NCI-H2107 treated with DMSO at 0.1 percent for 48 hours (cell line): ENCODE results near the gene KRTAP16-1.
A peak's percentile ranks its signal among the peaks of the same experiment; 100 is the strongest.
"Not testable (repeated sequence)": the region's sequence is repeated elsewhere in the genome, so short reads cannot be mapped to it uniquely, and the experiment has no call there.

Source experiments
- DNase-seq: peaks from one replicate; lab custom pipeline; 2025; ENCODE audit not compliant: unreplicated experiment; lab: John Stamatoyannopoulos, UW

Gene KRTAP16-1, protein sequence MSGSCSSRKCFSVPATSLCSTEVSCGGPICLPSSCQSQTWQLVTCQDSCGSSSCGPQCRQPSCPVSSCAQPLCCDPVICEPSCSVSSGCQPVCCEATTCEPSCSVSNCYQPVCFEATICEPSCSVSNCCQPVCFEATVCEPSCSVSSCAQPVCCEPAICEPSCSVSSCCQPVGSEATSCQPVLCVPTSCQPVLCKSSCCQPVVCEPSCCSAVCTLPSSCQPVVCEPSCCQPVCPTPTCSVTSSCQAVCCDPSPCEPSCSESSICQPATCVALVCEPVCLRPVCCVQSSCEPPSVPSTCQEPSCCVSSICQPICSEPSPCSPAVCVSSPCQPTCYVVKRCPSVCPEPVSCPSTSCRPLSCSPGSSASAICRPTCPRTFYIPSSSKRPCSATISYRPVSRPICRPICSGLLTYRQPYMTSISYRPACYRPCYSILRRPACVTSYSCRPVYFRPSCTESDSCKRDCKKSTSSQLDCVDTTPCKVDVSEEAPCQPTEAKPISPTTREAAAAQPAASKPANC

DNA sequence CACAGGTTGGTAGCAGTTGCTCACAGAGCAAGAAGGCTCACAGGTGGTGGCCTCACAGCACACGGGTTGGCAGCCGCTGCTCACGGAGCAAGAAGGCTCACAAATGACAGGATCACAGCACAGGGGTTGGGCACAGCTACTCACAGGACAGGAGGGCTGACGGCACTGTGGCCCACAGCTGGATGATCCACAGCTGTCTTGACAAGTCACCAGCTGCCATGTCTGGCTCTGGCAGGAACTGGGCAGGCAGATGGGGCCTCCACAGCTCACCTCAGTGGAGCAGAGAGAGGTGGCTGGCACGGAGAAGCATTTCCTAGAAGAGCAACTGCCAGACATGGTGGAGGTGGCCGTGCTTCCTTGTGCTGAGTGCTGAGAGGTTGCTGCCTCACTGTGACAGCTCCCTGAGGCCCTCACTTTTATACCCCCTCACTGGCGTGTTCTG is at the start of gene KRTAP16-1:
TSS of gene KRTAP16-1 (minus strand) at position 392 of the 442 bp plus-strand sequence. CDS start at position 336, 56 bp downstream.
- DNase-seq = no peak

DNA sequence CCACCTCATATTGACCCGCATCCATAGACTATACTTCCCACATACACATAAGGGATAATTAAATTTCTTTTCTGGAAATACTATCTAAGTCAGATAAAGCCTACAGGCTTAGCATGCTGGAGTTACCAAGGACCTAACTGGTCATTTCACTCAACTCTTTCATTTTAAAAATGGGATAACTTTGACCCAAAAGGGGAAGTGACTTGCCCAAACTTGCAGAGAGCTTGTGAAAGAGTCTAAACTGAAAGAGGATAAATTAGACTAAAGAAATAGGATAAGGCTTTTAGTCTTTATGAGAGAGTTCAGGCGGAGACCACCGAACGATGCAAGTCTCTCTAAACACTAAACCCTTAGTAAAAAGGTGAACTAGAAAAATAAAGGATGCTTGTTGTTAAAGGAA is 45.4 kb upstream of the KRTAP16-1 start:
- no peak for DNase-seq

DNA sequence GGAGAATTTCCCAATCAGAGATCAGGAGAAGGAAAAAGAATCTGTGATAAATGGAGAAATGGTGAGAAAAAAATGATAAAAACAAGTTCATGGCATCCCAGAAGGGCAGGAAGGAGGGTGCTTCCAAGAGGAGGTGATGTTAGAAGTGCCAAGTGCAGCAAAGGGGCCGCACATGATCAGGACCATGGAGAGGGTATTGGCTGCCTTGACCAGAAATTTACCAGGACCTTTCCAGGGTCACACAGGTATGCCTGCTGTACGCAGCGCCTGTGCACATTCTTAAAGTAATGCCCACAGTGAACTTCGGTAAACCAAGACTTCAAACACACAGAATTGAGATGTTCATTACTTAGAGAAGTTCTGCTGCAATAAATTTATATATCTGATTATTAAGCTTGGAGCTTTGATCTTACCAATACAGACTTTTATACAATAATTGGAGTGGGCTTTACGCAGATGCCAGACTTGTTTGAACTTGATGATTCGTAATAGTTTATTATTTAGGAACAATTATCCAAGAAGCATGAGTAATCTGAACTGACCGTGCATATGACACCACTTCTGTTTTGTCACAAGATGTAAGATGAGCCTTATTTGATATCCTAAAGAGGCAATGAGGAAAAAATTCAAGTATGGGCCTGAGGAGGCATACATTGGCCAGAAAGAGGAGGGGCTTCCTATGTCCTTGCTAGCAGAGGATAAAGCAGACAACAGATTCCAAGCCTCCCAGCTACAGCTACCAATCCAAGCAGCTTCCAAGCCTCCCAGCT is 43.7 kb upstream of the KRTAP16-1 start:
- peak; percentile 2 for DNase-seq

DNA sequence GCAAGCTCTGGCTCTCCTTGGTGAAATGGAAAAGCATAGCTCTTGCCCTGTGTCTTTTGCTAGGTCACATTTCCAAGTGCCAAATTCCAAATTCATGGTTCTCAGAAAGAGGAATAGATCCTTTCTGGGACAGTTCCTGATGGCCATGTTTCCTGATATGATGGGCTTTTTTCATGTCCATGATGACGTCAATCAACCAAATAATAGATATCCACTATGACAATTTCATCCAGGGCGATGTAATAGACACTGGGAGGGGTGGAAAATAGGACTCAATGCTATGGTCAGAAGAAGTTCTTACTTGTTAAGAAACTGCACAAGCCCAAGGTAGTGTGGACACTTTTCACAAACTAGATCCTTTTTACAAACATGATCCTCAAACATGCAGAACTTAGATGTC is 42.1 kb upstream of the KRTAP16-1 start:
- DNase-seq = no peak

GRCh38 chr17:41350381-41350878 is 41.3 kb upstream of the KRTAP16-1 start, which contains the start of gene KRT33A:
Gene KRT33A (minus strand): TSS chr17:41350828. CDS start chr17:41350767, 61 bp downstream.
- DNase-seq = not testable (repeated sequence)

- no peak for DNase-seq
Observed at GRCh38 chr17:41347869-41348760, 39.0 kb upstream of the KRTAP16-1 start.

GRCh38 chr17:41346421-41346820 is 37.3 kb upstream of the KRTAP16-1 start:
- not testable (repeated sequence) for DNase-seq

GRCh38 chr17:41345992-41346391 is 36.9 kb upstream of the KRTAP16-1 start:
- DNase-seq = no peak

DNA sequence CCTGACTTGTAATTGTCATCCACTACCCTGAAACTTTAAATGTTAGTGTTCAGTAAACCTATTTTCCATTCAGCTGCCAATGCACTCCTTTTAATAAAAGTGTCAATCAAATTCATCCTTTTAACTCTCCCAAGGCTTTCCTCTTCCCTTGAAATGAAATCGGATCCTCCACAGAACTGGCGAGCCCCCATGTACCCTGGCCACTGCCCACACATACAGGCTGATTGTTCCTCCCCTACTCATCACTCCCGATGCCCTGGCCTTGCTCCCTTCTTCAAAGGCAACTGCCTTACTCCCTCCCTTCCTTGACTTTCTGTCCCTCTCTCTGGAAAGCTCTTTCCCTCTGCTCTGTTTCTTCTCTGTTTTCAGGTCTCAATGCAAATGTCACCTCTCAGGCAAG is 33.9 kb upstream of the KRTAP16-1 start:
- DNase-seq = no peak

DNA sequence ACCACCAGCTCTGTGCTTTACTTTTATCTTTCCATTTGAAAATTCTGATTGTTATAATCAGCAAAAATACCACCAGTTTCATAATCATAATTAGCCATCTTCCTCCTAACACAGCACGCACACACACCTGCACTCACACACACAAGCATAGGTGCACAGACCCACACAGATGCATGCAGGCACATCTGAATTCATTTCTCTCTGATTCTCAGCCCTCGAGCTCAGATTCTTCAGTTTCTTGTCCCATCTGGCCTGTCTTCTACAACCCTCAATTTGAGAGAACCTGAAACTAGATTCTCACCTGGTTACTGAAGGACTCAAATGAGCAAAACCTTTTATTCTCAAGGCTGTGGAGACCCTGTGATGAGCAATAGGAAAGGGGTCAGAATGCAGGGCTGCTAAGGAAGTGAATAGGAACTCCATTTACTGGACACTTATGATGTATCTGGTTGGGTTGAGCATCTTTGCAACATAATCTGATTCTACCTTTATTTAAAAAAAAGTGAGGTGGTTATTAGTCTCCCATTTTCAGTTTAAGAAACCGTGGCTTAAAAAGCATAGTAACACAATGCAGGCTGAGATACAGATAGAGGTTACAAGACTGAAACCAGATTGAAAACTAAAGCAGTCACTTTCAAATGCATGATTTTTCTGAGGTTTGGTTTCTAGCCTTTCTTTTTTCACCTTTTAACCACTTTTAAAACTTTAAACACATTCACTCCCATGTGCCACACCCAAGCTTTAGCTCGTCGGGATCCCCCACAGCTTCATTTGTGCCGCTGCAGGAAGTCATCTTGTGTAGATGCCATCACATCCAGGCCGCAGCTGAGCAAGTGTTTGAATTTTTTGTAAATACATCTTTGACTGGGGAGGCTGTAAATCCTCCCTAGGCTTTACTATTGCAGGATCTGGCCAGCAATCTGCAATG is 32.1 kb upstream of the KRTAP16-1 start:
- no peak for DNase-seq

- no peak for DNase-seq
Observed at GRCh38 chr17:41340494-41340893, 31.4 kb upstream of the KRTAP16-1 start.

- no peak for DNase-seq
Observed at GRCh38 chr17:41339571-41340172, 30.6 kb upstream of the KRTAP16-1 start.

GRCh38 chr17:41338961-41339485 is 29.9 kb upstream of the KRTAP16-1 start:
- no peak for DNase-seq

- DNase-seq = no peak
Observed at GRCh38 chr17:41335747-41336146, 26.6 kb upstream of the KRTAP16-1 start.

DNA sequence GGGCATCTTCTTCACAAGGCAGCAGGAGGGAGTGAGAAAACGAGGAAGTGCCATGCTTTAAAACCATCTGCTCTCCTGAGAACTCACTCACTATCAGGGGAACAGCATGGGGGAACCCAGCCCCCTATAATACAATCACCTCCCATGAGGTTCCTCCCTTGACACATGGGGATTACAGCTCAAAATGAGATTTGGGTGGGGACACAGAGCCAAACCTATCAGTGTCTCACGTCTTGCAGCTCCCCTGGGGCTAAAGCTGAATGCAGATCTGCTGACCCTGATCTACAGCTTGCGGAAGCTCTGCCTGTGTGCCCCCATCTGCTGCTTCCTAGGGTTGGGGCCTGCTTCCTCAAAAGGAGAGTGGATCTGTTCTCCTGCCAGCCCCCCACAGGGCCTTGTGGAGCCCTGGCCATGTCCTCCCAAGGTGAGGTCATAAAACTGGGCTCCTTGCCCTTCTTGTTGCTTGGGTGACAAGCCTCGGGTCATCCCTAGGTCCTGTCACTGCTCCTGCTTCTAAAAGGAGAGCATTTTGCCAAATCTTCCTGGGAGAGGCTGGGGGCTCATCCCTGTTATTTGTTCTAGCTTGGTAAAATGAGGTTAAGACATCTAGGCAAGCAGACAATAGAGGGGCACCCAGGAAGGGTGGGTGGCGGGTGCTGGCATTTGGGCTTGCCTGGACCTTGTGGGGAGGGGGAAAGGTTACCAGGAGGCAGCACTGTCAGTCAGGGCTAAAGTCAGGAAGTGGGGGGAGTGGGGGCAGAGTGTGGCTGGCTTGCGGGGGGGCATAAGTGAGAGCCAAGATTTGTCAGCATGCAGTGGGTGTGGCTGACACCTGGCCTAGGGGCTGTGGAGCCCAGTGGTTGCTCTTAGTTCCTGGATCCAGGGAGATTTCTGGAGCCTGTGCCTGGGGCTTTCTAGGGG is 25.5 kb upstream of the KRTAP16-1 start:
- DNase-seq = no peak

- DNase-seq = no peak
Observed at GRCh38 chr17:41333836-41334235, 24.7 kb upstream of the KRTAP16-1 start.

- no peak for DNase-seq
Observed at GRCh38 chr17:41333098-41333497, 24.0 kb upstream of the KRTAP16-1 start.

- no peak for DNase-seq
Observed at GRCh38 chr17:41332239-41332638, 23.1 kb upstream of the KRTAP16-1 start.
